ENCODE data around the gene KLF9.

KLF9 gene

DNA sequence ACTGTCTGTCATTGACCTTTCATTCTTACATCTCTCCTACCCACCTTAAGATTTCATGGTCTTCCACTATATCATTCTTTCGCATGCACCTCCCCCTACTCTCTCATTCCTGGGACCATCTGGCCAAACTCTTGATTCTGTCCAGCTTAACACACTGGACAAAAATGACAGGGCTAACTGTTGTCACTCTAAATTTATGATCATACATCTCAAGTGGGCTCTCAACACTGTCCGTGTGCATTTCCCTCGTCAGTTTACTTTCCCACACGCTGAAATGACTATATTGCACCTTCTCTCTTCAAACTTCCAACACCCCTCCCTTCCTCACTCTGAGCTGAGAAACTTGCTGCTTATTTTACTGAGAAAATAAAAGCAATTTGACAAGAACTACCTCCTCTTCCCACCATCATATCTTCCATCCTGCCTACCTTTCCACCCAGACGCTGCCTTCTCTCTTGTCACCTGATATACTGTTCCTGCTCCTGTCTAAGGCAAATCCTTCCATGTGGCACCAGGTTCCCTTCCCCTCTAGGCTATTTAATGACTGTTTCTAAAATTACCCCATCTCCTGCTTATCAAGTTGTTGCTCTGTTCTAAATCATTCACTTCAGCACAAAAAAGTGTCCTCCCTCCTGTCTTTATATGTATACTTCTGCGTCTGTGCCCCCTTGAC is 8.1 kb upstream of the KLF9 start:
- FAIRE-seq (no peak), DNase-seq (ENCODE audit: low spot score) (no peak)

DNA sequence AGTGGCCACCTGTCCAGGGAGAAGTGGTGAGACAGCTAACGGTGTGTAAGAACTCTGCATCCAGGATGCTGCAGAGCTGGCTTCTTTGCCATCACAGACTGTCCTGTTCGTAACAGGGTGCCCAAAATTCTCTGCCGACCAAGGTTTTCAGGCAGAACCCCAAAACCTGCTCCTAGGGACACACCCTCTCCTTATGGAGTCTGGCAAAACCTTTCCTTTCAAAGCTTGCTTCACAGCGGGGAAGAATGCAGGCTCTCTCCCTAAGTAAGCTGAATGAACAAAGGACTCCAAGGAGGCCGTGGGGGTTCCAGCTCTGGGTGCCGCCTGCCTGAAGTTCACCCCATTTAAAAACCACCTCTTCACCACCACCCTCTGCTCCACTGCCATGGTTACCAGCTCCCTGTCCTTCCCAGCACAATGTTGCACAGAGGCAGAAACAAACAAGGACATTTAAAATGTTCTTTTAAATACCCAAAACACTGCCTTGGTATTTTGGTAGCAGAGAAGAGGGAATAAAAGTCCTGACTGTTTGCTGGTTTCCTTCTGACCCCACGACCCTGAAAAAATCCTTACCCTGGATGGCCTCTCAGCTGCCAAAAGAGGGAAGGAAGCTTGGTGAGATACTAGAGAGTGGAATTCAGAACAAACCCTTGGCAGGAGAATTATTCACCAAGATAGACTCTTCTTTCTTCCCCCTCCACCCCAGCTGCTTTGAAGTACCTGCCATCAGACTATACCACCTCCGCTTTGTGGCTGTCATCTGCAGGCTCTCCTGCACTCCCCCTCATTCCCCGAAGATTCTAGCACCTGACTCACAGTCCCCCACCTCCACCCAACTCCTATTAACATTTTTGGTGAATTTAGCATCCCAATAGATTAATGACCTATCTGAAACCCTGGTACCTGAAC is 7.1 kb upstream of the KLF9 start:
- DNase-seq (ENCODE audit: low spot score): peak; percentile 59
- no peak for FAIRE-seq

DNA sequence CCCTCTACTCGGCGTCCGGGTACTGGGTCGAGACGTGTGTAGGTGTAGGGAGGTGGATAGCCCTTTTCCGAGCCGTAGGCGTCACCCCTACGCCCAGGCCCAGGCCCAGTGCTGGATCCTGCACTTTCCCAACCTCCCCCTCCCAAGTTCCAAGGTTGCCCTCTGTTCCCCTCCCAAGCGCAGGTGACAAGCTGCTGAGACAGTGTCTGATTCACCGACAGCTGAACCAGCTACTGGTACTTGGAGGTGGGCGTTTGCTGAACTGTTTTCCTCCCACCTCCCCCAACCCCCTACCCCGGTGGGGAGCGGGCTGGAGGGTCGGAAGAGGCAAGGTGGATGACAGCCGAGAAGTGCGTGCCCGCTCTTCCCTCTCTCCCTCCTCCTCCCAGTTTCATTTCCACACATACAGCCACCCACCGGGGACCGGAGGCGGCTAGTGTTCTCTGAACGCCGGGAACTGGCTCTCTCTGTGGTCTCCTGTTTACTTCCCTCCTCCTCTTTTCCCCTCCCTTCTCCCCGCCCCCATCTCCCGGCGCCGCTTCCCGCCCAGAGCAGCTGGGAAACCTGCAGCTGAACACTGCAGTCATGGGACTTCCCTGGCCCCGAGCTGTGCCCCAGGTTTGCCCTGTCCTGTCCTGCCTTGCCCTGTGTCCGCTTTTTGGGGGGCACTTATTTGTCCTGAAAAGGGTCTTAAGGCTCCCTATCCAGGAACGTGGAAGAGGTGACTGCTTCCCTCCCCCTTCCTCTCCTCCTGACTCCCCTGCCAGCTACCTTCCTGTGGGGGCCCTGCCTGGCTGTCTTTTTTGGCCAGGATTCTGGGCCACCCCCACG is 6.2 kb upstream of the KLF9 start:
- DNase-seq (ENCODE audit: low spot score) (peak; percentile 82), FAIRE-seq (no peak)

DNA sequence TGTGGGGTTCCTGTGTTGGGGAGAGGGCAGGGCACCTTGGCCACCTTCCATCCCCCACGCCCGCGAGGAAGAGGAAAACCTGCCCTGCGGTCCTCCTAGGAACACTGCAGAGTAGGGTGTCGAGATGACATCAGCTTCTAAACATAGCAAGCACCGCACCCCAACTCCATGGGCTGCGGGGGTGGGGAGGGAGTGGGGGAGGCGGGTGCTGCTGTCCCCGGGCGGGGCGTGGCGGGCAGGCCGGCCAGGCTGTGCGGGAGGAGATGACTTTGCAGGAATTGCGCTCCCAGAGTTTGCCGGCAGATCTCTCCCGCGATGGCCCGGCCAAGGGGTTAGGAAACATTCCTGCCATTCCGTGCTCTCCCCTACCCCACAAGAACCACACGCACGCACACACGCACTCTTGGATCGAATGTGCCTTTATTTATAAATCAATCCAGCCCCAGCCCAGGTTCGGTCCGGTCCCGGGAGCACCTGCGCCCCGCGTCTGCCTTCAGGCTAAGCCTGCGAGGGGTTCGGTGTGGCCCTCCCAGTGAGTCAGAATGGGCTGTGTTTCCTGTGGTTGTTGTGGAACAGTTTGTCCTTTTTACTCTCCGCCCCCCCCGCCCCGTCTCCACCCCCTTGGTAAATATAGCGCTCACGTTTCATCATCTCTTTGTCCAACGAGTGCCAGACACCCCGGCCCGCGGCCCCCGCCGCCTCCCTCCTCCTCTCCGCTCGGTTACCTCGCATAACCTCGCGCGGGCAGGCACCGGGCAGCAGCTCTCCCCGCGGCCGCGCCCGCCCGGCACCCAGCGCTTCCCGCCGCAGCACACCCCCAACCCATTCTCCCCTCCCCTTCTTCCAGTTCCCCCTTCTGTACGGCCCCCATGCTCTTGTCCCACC is 5.3 kb upstream of the KLF9 start:
- FAIRE-seq: peak; percentile 73

DNA sequence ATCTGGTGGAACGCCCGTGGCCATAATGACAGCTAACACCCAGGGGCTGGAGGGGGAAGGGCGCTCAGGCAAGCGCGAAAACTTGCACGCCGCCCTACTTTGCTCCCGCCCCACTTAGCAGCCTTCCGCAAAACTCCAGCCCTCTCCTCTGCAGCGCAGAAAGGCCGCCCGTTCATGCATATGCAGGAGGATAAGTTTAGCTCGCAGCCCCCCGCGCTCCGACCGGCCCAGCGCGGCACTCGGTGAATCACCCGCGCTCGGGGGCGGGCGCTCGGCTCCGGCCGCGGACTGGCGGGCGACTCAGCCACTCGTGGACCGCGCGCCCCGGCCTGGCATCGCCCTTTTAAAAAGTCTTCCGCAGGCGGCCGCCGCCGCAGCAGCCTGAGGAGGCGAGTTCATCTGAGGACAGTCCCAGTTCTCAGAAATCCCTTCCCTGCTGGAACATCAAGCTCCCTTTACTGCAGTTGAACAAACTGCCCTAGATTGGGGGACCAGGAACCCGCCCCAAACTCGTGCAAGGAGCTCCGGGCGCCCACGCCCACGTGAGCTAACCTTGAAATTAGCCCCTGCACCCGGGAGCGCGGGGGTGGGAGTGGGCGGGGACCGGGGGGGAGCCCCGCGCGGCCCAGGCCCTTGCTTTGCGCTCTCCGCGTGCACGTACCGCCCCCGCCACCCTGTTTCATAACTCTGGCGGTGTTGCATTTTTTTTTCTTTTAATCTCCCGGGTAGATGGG is 4.5 kb upstream of the KLF9 start:
- FAIRE-seq (no peak), DNase-seq (ENCODE audit: low spot score) (peak; percentile 89)

More for the DNA sequence above, 5.3 kb upstream of the KLF9 start:
- DNase-seq (ENCODE audit: low spot score): peak; percentile 85

DNA sequence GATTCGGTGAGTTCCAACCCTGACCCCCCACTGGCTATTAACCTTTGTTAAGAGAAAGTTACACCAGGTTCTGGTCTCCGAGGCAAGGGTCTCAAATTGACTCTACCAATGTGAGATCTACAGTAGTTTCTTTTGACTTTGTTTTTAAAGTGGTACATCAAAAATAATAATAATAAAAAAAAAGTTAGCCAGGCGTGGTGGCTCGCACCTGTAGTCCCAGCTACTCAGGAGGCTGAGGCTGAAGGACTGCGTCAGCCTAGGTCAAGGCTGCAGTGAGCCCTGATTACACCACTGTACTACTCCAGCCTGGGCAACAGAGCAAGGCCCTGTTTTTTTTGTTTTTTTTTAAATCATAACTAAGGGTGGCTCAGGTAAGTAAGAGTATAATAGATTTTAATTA is 1.0 kb upstream of the KLF9 start:
- no peak for FAIRE-seq

DNA sequence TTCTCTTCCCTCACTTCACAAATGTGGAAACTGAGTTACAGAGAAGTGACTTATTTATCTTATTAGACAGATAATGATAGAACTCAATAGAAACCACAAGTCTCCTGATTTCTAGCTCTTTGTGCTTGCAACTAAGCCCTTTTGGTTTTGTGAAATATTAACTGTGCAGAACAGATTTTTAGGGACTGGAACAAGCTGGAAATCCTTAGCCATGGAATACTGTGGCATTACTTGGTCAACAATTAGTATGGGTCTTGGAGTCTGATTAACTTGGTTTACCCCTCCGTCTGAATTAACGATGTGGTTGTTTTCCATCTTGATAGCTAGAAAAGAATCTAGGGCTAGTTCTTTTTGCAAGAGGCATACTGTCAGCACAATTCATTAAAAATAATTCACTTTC is 584 bp upstream of the KLF9 start:
- DNase-seq (ENCODE audit: low spot score): no peak
- no peak for FAIRE-seq

More for the DNA sequence above, 1.0 kb upstream of the KLF9 start:
- no peak for DNase-seq (ENCODE audit: low spot score)

DNA sequence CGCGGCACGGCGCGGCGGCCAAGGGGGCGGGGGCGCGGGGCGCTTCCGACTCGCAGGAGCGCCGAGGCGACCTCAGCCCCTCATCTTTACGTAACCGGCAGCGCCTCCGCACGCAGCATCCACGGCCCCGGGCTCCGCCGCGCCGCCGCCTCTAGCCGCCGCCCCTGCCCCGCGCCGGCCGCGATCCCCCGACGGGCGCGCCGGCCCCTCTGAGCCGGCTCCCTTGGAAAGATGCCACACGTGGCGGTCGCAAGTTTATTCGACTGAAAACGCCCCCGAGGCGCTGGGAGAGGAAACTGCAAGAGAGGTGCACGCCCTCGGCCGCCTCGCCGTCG is 1.0 kb downstream of the KLF9 start:
- FAIRE-seq: no peak
- peak; percentile 58 for DNase-seq (ENCODE audit: low spot score)

DNA sequence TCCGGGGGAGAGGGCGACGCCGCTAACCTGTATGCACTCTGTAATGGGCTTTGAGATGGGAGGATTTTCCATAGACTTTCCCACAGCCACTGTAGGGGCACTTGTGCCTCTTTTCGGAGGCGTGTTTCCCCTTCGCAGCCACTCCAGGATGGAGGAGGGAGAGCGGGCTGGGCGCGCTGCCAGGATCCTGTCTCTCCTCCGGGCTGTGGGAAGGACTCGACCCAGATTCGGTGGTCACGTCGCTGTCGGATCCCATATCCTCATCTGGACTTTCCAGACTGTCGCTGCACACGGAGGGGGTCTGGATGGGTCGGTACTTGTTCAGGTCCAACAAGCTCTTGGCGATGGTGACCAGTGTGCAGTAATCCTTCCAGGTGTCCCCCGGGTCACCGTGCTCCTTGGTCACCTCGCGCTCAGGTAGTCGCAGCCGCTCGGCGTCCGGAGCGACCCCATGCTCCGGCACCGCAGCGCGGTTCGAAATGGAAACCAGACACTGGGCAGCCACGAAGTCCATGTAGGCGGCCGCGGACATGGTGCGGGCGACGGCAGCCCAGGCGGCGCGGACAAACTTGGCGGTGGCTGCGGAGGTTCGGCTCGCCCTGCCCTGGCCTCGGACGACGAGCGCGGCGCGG is 1.5 kb downstream of the KLF9 start:
- DNase-seq (ENCODE audit: low spot score) (peak; percentile 61), FAIRE-seq (no peak)

DNA sequence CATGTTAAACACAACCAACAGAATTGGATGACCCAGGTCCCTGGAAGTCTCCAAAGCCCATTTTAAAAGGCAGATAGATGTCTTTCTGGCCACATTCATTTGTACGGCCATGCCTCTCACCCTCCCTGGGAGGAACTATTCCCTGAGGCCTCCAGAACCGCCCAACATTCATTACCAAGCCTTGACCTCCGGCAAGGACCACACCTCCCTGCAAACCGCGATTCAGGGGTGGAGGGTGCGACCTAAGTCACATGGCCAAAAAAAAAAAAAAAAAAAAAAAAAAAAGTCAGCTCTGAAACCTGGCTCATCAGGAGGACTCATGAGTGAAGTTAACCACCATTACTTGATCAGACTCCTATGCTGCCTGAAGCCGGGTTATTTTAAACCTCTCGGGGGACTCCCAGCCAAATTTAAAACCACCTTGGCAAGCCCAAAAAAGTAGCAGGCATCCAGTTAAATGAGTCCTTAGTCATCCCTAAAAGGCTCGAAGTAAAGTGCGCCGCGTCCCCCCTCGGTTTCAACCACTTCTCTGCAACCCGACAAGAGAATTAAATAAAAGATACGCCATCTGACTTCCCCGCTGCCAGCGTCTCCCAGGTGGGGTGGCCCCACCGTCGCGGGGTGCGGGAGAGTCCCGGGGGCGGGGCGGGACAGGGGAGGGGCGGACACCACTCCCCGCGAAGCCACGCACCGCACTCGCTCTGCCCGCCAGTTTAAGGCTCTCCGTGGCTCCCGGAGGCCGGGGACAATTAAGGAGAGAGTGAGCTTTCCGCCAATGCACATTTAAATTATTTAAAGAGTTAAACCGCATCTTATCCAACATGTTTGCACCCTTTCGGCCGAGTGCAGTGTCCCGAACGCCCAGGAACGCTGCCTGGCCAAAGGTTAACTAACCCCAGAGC is 2.3 kb downstream of the KLF9 start:
- DNase-seq (ENCODE audit: low spot score) (peak; percentile 73), FAIRE-seq (no peak)

DNA sequence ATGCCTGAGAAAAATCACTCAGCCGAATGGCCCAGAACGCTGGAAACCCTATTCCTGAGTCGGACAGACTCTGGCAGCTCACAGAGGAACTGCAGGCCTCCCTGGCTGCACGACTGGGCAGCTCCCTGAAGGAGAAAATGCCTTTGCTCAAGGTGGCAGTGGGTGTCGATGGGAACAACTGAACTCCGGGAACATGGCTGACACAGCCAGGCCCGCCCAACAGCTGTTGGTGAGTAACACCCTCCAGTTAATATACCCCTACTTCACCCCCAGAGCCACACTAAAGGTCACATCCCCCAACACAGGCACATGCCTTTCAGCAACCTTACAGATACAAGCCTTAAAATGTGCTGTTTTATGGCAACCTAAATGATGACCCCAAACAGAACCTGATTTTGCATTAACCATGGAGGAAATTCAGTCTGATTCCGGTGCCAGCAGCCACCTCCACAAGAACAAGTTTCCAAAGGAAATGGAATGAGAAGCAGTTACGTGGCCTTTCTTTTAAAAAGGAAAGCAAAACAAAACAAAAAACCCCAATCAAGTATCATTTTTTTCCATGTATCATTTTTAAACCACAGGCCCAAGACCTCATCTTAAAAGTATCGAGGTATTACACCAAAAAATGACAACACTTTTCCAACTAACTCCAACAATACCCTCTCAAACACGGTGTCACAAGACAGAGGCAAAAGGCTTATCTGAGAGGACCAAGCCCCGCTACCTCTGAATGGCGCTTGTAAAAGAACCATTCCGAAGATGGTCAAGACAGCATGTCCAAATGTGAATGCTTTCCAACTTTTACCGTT is 3.1 kb downstream of the KLF9 start:
- FAIRE-seq: no peak
- peak; percentile 48 for DNase-seq (ENCODE audit: low spot score)

DNA sequence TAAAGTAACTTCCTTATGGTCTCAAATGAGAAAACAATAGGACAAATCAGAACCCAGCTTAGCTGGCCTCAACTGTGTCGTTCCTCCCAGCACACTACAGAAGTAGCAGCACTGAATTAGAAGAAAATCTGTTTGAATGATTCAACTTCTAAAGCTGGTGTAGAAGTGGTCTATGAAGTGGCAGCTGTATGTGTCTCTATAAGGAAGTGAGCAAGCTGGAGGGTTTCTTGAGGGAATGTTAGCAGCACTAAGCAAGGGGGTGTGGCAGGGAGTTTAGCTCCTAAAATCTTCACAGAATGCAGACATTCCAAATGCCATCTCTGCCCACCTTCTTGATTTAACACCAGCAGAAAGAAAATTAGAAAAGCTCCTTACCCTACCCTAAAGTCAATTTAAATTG is 4.1 kb downstream of the KLF9 start:
- FAIRE-seq (no peak), DNase-seq (ENCODE audit: low spot score) (no peak)

DNA sequence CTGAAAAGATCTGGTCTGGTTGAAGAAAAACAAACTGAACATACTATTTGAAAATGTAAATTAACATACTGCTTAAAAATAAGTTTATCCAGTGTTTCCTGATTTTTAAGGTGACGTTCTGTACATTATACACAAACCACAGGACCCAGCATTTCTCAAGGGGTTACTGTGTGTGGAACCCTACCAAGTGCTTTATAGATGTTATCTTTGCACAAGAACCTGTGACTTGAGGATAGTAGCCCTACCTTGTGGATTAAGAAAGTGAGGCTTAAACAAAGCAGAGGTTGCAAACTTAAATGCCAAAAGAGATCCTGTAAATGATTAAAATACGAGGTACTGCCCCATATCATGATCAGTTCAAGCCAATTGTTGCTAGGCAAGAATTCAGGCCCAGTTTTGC is 4.7 kb downstream of the KLF9 start:
- DNase-seq (ENCODE audit: low spot score): no peak
- FAIRE-seq: no peak

DNA sequence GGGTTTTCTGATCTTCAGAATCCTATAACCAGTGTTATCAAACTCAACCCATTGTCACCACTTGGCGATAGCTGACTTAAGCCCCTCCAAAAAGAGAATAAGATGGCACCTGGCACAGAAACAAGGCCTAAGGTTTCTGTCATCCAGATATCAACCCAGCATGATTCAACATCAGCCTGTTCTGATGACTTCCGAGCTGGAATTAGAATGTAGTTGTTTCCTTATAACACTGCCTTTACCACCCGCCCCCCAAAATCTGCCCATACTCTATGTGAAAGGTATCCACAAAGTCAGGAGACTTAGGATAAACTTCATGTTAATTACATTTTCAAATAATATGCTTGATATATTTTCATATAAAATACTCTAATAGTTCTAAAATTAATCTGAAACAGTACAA is 5.2 kb downstream of the KLF9 start:
- FAIRE-seq (no peak), DNase-seq (ENCODE audit: low spot score) (no peak)

DNA sequence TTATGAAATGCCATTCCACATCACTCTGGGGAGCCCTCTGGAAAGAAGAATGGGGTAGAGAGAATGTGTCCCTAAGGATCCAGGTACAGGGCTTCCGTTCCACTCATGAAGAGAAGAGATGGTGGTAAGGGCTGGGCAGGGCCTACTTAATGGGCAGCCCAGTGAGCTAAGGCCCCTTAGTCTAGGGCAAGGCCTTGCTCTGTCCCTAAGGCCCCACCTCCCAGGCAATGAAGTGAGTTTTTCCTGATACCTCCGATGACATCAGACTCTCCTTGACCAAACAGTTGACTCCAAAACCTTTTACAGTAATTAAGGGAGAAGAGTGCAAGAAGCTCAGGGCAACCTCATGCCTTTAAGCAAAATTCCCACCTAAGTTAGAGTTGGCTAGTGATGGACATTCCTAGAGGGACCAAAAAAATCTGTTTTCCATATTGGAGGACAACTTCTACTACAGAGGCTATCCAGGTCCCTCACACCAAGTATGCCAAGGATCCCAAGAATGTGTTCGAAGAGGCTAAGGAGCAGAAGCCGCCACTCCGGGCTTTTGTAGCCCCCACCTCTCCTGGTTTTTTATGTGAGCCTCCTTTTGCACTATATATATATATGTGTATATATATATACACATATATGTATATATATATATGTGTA is 5.9 kb downstream of the KLF9 start:
- DNase-seq (ENCODE audit: low spot score) (no peak), FAIRE-seq (no peak)

DNA sequence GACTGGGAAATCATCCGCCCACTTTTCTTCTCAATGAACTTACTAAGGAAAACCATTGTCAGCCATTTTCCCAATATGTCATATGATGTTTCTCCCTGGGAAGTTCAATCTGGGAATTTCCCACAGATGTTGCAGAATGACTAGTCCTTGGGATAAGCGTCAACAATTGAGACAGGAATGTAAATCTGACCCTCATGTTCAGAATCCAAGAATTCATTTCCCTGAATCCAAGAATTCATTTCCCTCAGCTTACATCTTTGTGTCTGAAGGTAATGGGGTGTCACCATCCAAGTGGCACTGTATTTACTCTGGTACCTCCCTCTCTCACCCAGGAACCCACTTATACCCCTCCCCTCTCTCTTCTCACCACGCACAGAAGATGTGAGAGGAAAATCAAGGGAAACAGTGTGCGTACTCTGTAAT is 7.4 kb downstream of the KLF9 start:
- FAIRE-seq: no peak

DNA sequence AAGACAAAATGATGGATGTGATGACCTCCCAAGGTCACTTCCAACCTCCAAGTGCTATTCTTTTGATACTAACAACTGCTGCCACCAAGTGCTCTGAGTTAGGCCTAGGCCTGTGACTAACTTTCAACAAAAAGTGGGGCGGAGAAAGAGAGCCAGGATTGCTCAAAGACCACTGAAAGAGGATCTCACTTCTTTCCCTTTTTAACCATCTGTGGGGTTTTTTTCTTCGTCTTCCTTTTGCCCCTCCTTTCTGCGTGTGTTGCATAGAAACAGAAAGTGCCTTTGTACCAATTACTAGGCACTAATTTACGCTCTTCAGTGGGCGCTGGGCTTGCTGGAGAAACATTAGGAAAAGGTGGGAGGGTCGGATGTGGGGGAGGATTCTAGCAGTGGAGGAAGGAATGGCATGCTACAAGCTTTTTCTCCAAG is 8.0 kb downstream of the KLF9 start:
- FAIRE-seq (no peak), DNase-seq (ENCODE audit: low spot score) (no peak)

More for the DNA sequence above, 7.4 kb downstream of the KLF9 start:
- DNase-seq (ENCODE audit: low spot score): no peak
